H1 (cell line): ENCODE measurements around the gene EEIG1. TPM values are rescaled to one million over a fixed set of nuclear protein-coding genes. Genes with fewer than 3 reads are reported as not detected.

Source experiments
- BACH1 ChIP-seq: IDR thresholded peaks from 2 replicates; pipeline ENCODE4 v1.6.1; 2012; ENCODE audit warnings: low read length, improper control_type of control experiment
- CBX5 ChIP-seq: fragments of 300-800, 300-1000 bp; sonication (generic); IDR thresholded peaks from 2 replicates; pipeline ENCODE4 v1.7.1; 2016; ENCODE audit warnings: antibody characterized with exemption, low read length, low read depth
- E2F6 ChIP-seq: IDR thresholded peaks from 2 replicates; pipeline ENCODE4 v1.6.1; 2012; ENCODE audit warnings: inconsistent platforms
- EP300 ChIP-seq, 2 experiments: IDR thresholded peaks; 1 replicate in 1 of 2; 2 replicates in 1 of 2; pipeline ENCODE4 v1.6.1; 2011 to 2012; ENCODE audit warnings: low read depth in 2 of 2, low read length in 2 of 2, mild to moderate bottlenecking in 2 of 2, borderline replicate concordance in 1 of 2, inconsistent platforms in 1 of 2, moderate library complexity in 1 of 2
- FOSL1 ChIP-seq: IDR thresholded peaks from 2 replicates; pipeline ENCODE4 v1.6.1; 2011; ENCODE audit warnings: mild to moderate bottlenecking, low read depth, low read length, moderate library complexity; ENCODE audit not compliant: insufficient read depth
- JUND ChIP-seq: IDR thresholded peaks from 2 replicates; pipeline ENCODE4 v1.6.1; 2011; ENCODE audit warnings: mild to moderate bottlenecking, improper control_type of control experiment, low read length
- MAFK ChIP-seq: IDR thresholded peaks from 2 replicates; pipeline ENCODE4 v1.6.1; 2012; ENCODE audit warnings: low read depth, mild to moderate bottlenecking, improper control_type of control experiment, low read length
- PHF8 ChIP-seq: fragments of 200-600 bp; sonication (generic); conservative IDR thresholded peaks from 2 replicates; pipeline ENCODE4 v1.7.1; 2012; ENCODE audit warnings: low read depth, mild to moderate bottlenecking, inconsistent platforms, low read length, moderate library complexity
- POLR2AphosphoS5 ChIP-seq: IDR thresholded peaks from 2 replicates; pipeline ENCODE4 v1.6.1; 2011; ENCODE audit warnings: low read depth, low read length
- polyA plus RNA-seq, 7 experiments: library from polyadenylated mRNA; depleted of rRNA in 3 of 7; stranded (reverse) in 5 of 7; unstranded in 2 of 7; fragments of >200 nt in 5 of 7; fragments of 200-250 nt in 2 of 7; gene quantifications; 1 replicate in 5 of 7; 2 replicates in 1 of 7; 4 replicates in 1 of 7; pipeline versions ENCODE4 v1.2.1 to v1.2.3, GENCODE V29; 2011 to 2013; ENCODE audit warnings: missing spikeins in 2 of 7, mixed read lengths in 2 of 7
- total RNA-seq: library from RNA; stranded (reverse); fragmentation: NEBNext Ultra II Directional; extraction: Animal tissue kit (Norgen Biotek cat#: 25700); gene quantifications from 2 replicates; pipeline ENCODE4 v1.2.1, GENCODE V29; 2021

Gene EEIG1
- total and polyA plus RNA-seq, 2 of the 8 experiments (the other 6 are each of a cell fraction or from before 2014, with no cell fraction given), result 29.8 to 50.8 TPM

GRCh38 chr9:127982912-127983311 is 2.1 kb upstream of the EEIG1 start (continued):
- TF ChIP-seq JUND, result no peak
- no peak for TF ChIP-seq BACH1
- TF ChIP-seq CBX5, result no peak
- TF ChIP-seq MAFK, result no peak
- TF ChIP-seq EP300 (IDR thresholded peaks at IDR 0.05; ENCODE audit: borderline replicate concordance in 1 of 2, low read depth in 2 of 2, low read length in 2 of 2), result no peak
- TF ChIP-seq POLR2AphosphoS5, result no peak
- no peak for TF ChIP-seq E2F6
- TF ChIP-seq PHF8, result no peak
- no peak for TF ChIP-seq FOSL1
